Measurements from ENCODE around the gene CES2.

CES2 gene

DNA sequence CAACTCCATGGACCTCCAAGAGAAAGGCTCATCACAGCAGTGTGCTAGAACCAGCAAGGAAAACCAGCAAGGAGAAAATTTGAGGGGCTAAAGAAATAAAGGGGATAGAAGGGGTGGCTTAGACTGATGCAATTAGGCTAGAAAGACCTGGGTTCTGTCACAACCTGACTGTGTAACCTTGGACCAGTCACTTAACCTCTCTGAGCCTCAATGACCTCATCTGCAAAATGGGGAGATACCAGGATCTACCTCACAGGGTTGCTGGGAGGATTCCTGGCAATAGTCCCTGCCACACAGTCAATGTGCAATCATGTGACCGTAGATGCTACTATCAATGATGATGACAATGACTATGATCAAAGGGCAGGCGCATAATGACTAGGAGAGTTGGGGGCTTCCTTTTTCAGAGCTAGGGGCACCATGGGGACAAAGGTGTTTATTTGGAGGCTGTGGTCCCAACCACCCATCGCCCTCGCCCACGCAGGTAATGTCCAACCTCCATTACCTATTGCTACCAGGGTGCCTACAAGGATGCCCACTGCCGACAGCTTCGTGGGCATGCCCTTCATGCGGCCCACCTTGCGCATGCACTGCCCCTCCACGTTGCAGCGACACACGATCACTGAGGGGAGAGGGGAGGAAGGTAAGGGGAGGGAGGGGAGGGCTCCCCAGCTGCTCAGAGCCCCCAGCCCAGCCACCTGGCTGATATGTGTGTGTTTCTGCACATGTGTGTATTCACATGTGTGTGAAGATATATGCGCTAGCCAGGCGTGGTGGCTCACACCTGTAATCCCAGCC is 26.4 kb upstream of the CES2 start:
- Histone ChIP-seq H3K79me2 (ENCODE audit: insufficient read depth, low read length) (no peaks in the 10 kb centered on the region), H3K4me3 (ENCODE audit: low read length, poor library complexity, severe bottlenecking) (no peak overlapping the region), H3K4me1 (ENCODE audit: insufficient read depth, low read length, poor library complexity, severe bottlenecking) (peaks cover 8% of the 10 kb centered on the region), H3F3A (ENCODE audit: low read depth) (no peaks in the 10 kb centered on the region), H2AFZ (ENCODE audit: low read length) (no peak overlapping the region), H4K20me1 (ENCODE audit: insufficient read depth, low read length, poor library complexity, severe bottlenecking) (no peaks in the 10 kb centered on the region), H3K36me3 (ENCODE audit: insufficient read depth, low read length) (no peaks in the 10 kb centered on the region), H3K9ac (ENCODE audit: low read depth, low read length, poor library complexity, severe bottlenecking) (no peak overlapping the region), H3K4me2 (ENCODE audit: low read depth, low read length, poor library complexity, severe bottlenecking) (no peak overlapping the region), H3K9me2 (replicated peaks; ENCODE audit: low read depth, low read length) (no peaks in the 10 kb centered on the region), H3K27me3 (ENCODE audit: insufficient read depth, low read length, poor library complexity, severe bottlenecking) (no peaks in the 10 kb centered on the region), H3K9me3 (ENCODE audit: insufficient read depth, low read depth, low read length) (no peaks in the 10 kb centered on the region)
- TF ChIP-seq, protein P1, sequence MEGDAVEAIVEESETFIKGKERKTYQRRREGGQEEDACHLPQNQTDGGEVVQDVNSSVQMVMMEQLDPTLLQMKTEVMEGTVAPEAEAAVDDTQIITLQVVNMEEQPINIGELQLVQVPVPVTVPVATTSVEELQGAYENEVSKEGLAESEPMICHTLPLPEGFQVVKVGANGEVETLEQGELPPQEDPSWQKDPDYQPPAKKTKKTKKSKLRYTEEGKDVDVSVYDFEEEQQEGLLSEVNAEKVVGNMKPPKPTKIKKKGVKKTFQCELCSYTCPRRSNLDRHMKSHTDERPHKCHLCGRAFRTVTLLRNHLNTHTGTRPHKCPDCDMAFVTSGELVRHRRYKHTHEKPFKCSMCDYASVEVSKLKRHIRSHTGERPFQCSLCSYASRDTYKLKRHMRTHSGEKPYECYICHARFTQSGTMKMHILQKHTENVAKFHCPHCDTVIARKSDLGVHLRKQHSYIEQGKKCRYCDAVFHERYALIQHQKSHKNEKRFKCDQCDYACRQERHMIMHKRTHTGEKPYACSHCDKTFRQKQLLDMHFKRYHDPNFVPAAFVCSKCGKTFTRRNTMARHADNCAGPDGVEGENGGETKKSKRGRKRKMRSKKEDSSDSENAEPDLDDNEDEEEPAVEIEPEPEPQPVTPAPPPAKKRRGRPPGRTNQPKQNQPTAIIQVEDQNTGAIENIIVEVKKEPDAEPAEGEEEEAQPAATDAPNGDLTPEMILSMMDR (conservative IDR thresholded peaks at IDR 0.05; ENCODE audit: low read length) = no peak
- no peak for TF ChIP-seq EZH2phosphoT487 (IDR thresholded peaks at IDR 0.05; ENCODE audit: borderline replicate concordance)

DNA sequence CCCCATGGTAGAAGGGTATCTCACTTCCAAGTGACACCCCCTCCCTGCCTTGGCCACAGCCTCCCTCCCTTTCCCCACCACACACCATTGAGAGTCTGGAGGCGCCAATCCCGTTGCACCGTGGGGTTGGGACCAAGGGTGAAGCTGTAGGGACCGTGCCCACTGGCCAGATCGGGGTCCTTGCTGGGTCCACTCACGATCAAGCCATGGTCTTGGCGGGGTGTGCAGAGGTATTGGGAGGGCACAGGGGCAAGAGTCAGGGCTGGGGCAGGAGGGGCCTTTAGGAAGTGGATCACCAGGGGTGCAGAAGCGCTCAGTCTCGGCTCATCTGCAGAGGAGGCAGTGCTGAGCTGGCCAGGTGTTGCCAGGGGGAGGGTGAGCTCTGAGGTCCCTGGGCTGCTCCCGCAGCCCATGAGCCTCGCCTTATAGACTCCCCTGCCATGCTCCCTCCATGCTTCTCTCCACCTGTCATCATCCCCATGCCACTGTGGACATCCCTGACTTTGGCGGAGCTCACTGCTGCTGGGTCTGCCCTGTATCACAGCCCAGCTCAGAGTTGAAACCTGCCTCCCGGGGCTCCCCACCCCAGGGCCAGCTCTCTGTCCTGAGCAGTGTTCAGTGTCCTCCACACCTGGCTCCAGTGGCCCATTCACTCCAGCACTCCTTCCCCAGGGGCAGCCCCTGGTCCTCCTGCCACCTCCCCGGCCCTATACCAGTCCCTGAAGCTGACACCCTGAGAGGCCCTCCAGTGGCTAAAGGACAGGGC is 25.0 kb upstream of the CES2 start:
- no peak overlapping the region for H2AFZ ChIP-seq (ENCODE audit: low read length)
- TF ChIP-seq, protein P1 (conservative IDR thresholded peaks at IDR 0.05; ENCODE audit: low read length) = no peak
- no peak for TF ChIP-seq EZH2phosphoT487 (IDR thresholded peaks at IDR 0.05; ENCODE audit: borderline replicate concordance)

DNA sequence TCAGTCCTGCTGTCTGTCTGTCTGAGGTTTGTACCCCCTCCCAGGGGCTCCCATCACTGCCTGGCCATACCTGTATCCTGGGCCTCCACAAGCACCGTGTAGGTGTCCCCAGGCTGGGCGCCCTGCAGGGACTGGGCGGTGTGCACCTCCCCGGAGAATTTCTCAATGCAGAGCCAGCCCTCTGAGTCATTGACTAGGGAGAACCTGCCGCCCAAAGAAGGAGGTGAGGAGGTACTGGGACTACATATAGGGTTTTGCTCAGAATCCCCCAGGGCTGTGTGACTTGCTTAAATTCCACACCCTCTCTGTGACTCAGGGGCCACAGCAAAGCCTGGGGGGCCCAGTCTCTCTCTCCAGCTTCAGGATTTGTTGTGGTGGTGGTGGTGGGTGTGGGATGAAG is 24.2 kb upstream of the CES2 start:
- Histone ChIP-seq H3K79me2 (ENCODE audit: insufficient read depth, low read length) (no peaks in the 10 kb centered on the region), H3K9me3 (ENCODE audit: insufficient read depth, low read depth, low read length) (no peaks in the 10 kb centered on the region), H2AFZ (ENCODE audit: low read length) (no peak overlapping the region), H3F3A (ENCODE audit: low read depth) (no peaks in the 10 kb centered on the region), H3K4me1 (ENCODE audit: insufficient read depth, low read length, poor library complexity, severe bottlenecking) (no peaks in the 10 kb centered on the region), H3K36me3 (ENCODE audit: insufficient read depth, low read length) (no peaks in the 10 kb centered on the region), H3K27me3 (ENCODE audit: insufficient read depth, low read length, poor library complexity, severe bottlenecking) (no peaks in the 10 kb centered on the region), H3K4me2 (ENCODE audit: low read depth, low read length, poor library complexity, severe bottlenecking) (no peak overlapping the region), H3K9me2 (replicated peaks; ENCODE audit: low read depth, low read length) (no peaks in the 10 kb centered on the region), H3K9ac (ENCODE audit: low read depth, low read length, poor library complexity, severe bottlenecking) (no peak overlapping the region), H3K4me3 (ENCODE audit: low read length, poor library complexity, severe bottlenecking) (no peak overlapping the region), H4K20me1 (ENCODE audit: insufficient read depth, low read length, poor library complexity, severe bottlenecking) (no peaks in the 10 kb centered on the region)
- TF ChIP-seq, protein P1 (conservative IDR thresholded peaks at IDR 0.05; ENCODE audit: low read length) = no peak
- no peak for TF ChIP-seq EZH2phosphoT487 (IDR thresholded peaks at IDR 0.05; ENCODE audit: borderline replicate concordance)

More for the DNA sequence above, 25.0 kb upstream of the CES2 start:
- Histone ChIP-seq H3K79me2 (ENCODE audit: insufficient read depth, low read length) (no peaks in the 10 kb centered on the region), H3K36me3 (ENCODE audit: insufficient read depth, low read length) (no peaks in the 10 kb centered on the region), H3K9ac (ENCODE audit: low read depth, low read length, poor library complexity, severe bottlenecking) (no peak overlapping the region), H4K20me1 (ENCODE audit: insufficient read depth, low read length, poor library complexity, severe bottlenecking) (no peaks in the 10 kb centered on the region), H3K9me2 (replicated peaks; ENCODE audit: low read depth, low read length) (no peaks in the 10 kb centered on the region), H3K4me3 (ENCODE audit: low read length, poor library complexity, severe bottlenecking) (no peak overlapping the region), H3K4me2 (ENCODE audit: low read depth, low read length, poor library complexity, severe bottlenecking) (no peak overlapping the region), H3K4me1 (ENCODE audit: insufficient read depth, low read length, poor library complexity, severe bottlenecking) (peaks cover 7% of the 10 kb centered on the region), H3K9me3 (ENCODE audit: insufficient read depth, low read depth, low read length) (no peaks in the 10 kb centered on the region), H3K27me3 (ENCODE audit: insufficient read depth, low read length, poor library complexity, severe bottlenecking) (no peaks in the 10 kb centered on the region), H3F3A (ENCODE audit: low read depth) (no peaks in the 10 kb centered on the region)
